K562 (cell line): ENCODE data around the gene NDUFA6. TPM values are rescaled to one million over a fixed set of nuclear protein-coding genes. Genes with fewer than 3 reads are reported as not detected.

Experiments used
- ATF1 ChIP-seq, 2 experiments: fragments of 450-650 bp in 1 of 2; IDR thresholded peaks; 2 replicates each; pipeline ENCODE4 v1.6.1; 2016; ENCODE audit warnings: missing compliant biosample characterization in 1 of 2, missing genetic modification characterization in 1 of 2
- BCLAF1 ChIP-seq, 2 experiments: fragments of 450-650 bp in 1 of 2; IDR thresholded peaks; 2 replicates each; pipeline ENCODE4 v1.6.1; 2011 to 2017; ENCODE audit warnings: low read depth in 2 of 2, antibody characterized with exemption in 1 of 2, borderline replicate concordance in 1 of 2, low read length in 1 of 2, mild to moderate bottlenecking in 1 of 2, mixed read lengths in 1 of 2; ENCODE audit not compliant: control insufficient read depth in 1 of 2
- CEBPG ChIP-seq, 3 experiments: fragments of 200-800 bp in 1 of 3; sonication (Bioruptor generic) in 1 of 3; sonication (generic) in 1 of 3; formaldehyde crosslinking in 1 of 3; IDR thresholded peaks in 2 of 3; conservative IDR thresholded peaks in 1 of 3; 2 replicates each; pipeline versions ENCODE4 v1.6.1 to v1.8.0; 2016 to 2022; ENCODE audit warnings: missing compliant biosample characterization in 2 of 3, missing genetic modification characterization in 2 of 3, mild to moderate bottlenecking in 1 of 3, missing genetic modification reagents in 1 of 3
- DIDO1 ChIP-seq: fragments of 450-650 bp; IDR thresholded peaks from 2 replicates; pipeline ENCODE4 v1.6.1; 2016; ENCODE audit warnings: low read depth, missing biosample characterization, missing genetic modification characterization
- NRF1 ChIP-seq, 2 experiments: fragments of 450-650 bp; IDR thresholded peaks in 1 of 2; conservative IDR thresholded peaks in 1 of 2; 2 replicates each; pipeline ENCODE4 v1.6.1; 2014; ENCODE audit warnings: mild to moderate bottlenecking in 2 of 2
- POLR3A ChIP-seq: IDR thresholded peaks from 2 replicates; pipeline ENCODE4 v1.6.1; 2011; ENCODE audit warnings: borderline replicate concordance, mild to moderate bottlenecking, moderate library complexity; ENCODE audit not compliant: insufficient read length, insufficient read depth; ENCODE audit errors: extremely low read depth
- ZBTB7A ChIP-seq: IDR thresholded peaks from 2 replicates; pipeline ENCODE4 v1.6.1; 2011; ENCODE audit warnings: low read depth, mild to moderate bottlenecking, low read length, moderate library complexity, borderline replicate concordance; ENCODE audit not compliant: control insufficient read depth
- ZNF318 ChIP-seq, 2 experiments: fragments of 450-650 bp; IDR thresholded peaks; 2 replicates each; pipeline ENCODE4 v1.6.1; 2016; ENCODE audit warnings: mild to moderate bottlenecking in 2 of 2, borderline replicate concordance in 1 of 2, low read depth in 1 of 2, moderate library complexity in 1 of 2
- ZNF77 ChIP-seq: fragments of 250-450 bp; sonication (Bioruptor Pico); IDR thresholded peaks from 2 replicates; pipeline ENCODE4 v1.5.0; 2020
- polyA plus RNA-seq, 8 experiments: library from polyadenylated mRNA; depleted of rRNA in 4 of 8; stranded (reverse) in 5 of 8; unstranded in 3 of 8; fragments of >200 nt; fragmentation: Nextera tagmentation in 2 of 8; fragmentation: Illumina TruSeq in 1 of 8; extraction: Ambion mirVana in 2 of 8; extraction: Trizol in 1 of 8; gene quantifications; 2 replicates each; pipeline versions ENCODE4 v1.2.1 to v1.2.3, GENCODE V29; 2011 to 2014; ENCODE audit warnings: inconsistent platforms in 1 of 8, missing spikeins in 1 of 8
- total RNA-seq, 7 experiments: library from RNA; depleted of rRNA in 6 of 7; stranded (reverse); fragments of >200 nt in 6 of 7; fragmentation: Illumina TruSeq in 2 of 7; extraction: Trizol in 2 of 7; gene quantifications; 2 replicates each; pipeline versions ENCODE4 v1.2.1 to v1.2.3, GENCODE V29; 2011 to 2021; ENCODE audit warnings: low replicate concordance in 1 of 7
- TF ChIP-seq, protein P1 (sequence below): fragments of 450-650 bp; formaldehyde crosslinking; IDR thresholded peaks from 2 replicates; pipeline ENCODE4 v1.4.0; 2020; ENCODE audit warnings: mild to moderate bottlenecking

The NDUFA6 gene
- total and polyA plus RNA-seq, 9 of the 15 experiments (the other 6 are each of a cell fraction or from before 2014, with no cell fraction given) = 90.0 to 474 (median 128) TPM

GRCh38 chr22:42070517-42071422 lies 19.8 kb downstream of the NDUFA6 start, which contains the start of gene NAGA (continued):
- no peak for TF ChIP-seq ZNF318 (IDR thresholded peaks at IDR 0.05; ENCODE audit: borderline replicate concordance in 1 of 2, low read depth in 1 of 2)
- no peak for TF ChIP-seq DIDO1 (tag)
- TF ChIP-seq, protein P1, sequence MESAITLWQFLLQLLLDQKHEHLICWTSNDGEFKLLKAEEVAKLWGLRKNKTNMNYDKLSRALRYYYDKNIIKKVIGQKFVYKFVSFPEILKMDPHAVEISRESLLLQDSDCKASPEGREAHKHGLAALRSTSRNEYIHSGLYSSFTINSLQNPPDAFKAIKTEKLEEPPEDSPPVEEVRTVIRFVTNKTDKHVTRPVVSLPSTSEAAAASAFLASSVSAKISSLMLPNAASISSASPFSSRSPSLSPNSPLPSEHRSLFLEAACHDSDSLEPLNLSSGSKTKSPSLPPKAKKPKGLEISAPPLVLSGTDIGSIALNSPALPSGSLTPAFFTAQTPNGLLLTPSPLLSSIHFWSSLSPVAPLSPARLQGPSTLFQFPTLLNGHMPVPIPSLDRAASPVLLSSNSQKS (CRISPR knock-in tag) = no peak
- no peak for TF ChIP-seq POLR3A
- TF ChIP-seq NRF1 (conservative IDR thresholded peaks at IDR 0.05 in 1 of 2, IDR thresholded peaks at IDR 0.05 in 1 of 2) = peak; percentile 75 to 78
- peak; percentile 84 for TF ChIP-seq ZBTB7A
- no peak for TF ChIP-seq BCLAF1 (IDR thresholded peaks at IDR 0.05; ENCODE audit: borderline replicate concordance in 1 of 2, control insufficient read depth in 1 of 2, low read depth in 2 of 2, low read length in 1 of 2)
- TF ChIP-seq ZNF77 (CRISPR knock-in tag) = no peak
- TF ChIP-seq CEBPG (CRISPR knock-in tag; IDR thresholded peaks at IDR 0.05) = no peak
- no peak for TF ChIP-seq CEBPG (tag; conservative IDR thresholded peaks at IDR 0.05 in 1 of 2, IDR thresholded peaks at IDR 0.05 in 1 of 2)
- no peak for TF ChIP-seq ATF1 (CRISPR knock-in tag; IDR thresholded peaks at IDR 0.05)
- peak; percentile 53 for TF ChIP-seq ATF1 (tag; IDR thresholded peaks at IDR 0.05)
